Retinal pigment epithelial cell (primary cell): ENCODE results near the gene TNFAIP8L1.

Experiments
- DNase-seq: peaks from one replicate; pipeline ENCODE4 v3.0.0-alpha.2; 2010; ENCODE audit warnings: low read depth
- H3K4me3 ChIP-seq: 2 replicates; pipeline ENCODE4 v1.5.1; 2011; ENCODE audit warnings: mild to moderate bottlenecking, low read length, control low read depth, moderate library complexity
- CTCF ChIP-seq: conservative IDR thresholded peaks from 2 replicates; pipeline ENCODE4 v1.5.1; 2011; ENCODE audit warnings: low read depth, low read length, control low read depth, inconsistent platforms

Gene TNFAIP8L1

GRCh38 chr19:4613254-4613751 lies 26.0 kb upstream of the TNFAIP8L1 start:
- DNase-seq = no peak
- no peak overlapping the region for H3K4me3 ChIP-seq
- TF ChIP-seq CTCF = no peak

- no peak for TF ChIP-seq CTCF
- H3K4me3 ChIP-seq = no peak overlapping the region
- no peak for DNase-seq
Measured at GRCh38 chr19:4618019-4618418, 21.3 kb upstream of the TNFAIP8L1 start.

- no peak for DNase-seq
- TF ChIP-seq CTCF = no peak
- no peak overlapping the region for H3K4me3 ChIP-seq
Measured at GRCh38 chr19:4619668-4620294, 19.5 kb upstream of the TNFAIP8L1 start.

- TF ChIP-seq CTCF = no peak
- no peak overlapping the region for H3K4me3 ChIP-seq
- no peak for DNase-seq
Measured at GRCh38 chr19:4620675-4621074, 18.6 kb upstream of the TNFAIP8L1 start.

- TF ChIP-seq CTCF = peak; percentile 15
- no peak for DNase-seq
- H3K4me3 ChIP-seq = no peak overlapping the region
Measured at GRCh38 chr19:4622695-4623421, 16.5 kb upstream of the TNFAIP8L1 start.

GRCh38 chr19:4624301-4624700 lies 15.0 kb upstream of the TNFAIP8L1 start:
- H3K4me3 ChIP-seq = no peak overlapping the region
- no peak for TF ChIP-seq CTCF
- no peak for DNase-seq
